Astrocyte (in vitro differentiated cells and primary cell): Measurements from ENCODE around the gene DGKB.

Source experiments
- EZH2 ChIP-seq: IDR thresholded peaks from 2 replicates; pipeline ENCODE4 v1.6.1; 2012; ENCODE audit warnings: mild to moderate bottlenecking, low read length, inconsistent platforms; ENCODE audit not compliant: insufficient read depth
- TF ChIP-seq, protein P1 (sequence below): IDR thresholded peaks from 2 replicates; pipeline ENCODE4 v1.5.1; 2011; ENCODE audit warnings: low read depth, mild to moderate bottlenecking, inconsistent platforms, low read length, moderate library complexity; ENCODE audit not compliant: insufficient read depth

DNA sequence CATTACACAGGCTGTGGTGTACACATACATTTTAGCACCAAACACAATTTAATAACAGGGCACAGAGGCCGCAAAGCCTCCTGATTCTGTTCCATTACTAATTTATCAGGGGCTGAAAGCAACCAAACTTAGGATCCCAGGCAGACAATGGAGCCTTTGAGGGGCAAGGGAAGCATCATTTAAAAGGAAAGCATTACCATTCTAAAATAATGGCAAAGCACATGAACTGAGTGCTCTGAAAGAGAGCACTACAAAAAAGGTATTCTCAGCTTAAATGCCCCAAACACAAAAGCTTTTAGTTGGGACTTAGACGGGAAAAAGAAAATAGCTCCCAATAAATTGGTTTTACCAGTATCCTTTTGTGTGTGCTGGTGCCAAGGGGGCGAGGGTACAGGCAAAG, 631.1 kb downstream of the DGKB start:
- TF ChIP-seq, protein P1, sequence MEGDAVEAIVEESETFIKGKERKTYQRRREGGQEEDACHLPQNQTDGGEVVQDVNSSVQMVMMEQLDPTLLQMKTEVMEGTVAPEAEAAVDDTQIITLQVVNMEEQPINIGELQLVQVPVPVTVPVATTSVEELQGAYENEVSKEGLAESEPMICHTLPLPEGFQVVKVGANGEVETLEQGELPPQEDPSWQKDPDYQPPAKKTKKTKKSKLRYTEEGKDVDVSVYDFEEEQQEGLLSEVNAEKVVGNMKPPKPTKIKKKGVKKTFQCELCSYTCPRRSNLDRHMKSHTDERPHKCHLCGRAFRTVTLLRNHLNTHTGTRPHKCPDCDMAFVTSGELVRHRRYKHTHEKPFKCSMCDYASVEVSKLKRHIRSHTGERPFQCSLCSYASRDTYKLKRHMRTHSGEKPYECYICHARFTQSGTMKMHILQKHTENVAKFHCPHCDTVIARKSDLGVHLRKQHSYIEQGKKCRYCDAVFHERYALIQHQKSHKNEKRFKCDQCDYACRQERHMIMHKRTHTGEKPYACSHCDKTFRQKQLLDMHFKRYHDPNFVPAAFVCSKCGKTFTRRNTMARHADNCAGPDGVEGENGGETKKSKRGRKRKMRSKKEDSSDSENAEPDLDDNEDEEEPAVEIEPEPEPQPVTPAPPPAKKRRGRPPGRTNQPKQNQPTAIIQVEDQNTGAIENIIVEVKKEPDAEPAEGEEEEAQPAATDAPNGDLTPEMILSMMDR, result no peak
- no peak for TF ChIP-seq EZH2
